Suprapubic skin (tissue), 3 donors: ENCODE results near the gene BCAP31.

ENCODE experiments used
- POLR2A ChIP-seq, 2 donors: fragments of 450-650 bp; IDR thresholded peaks; one replicate each; pipeline ENCODE4 v1.6.1; 2017; ENCODE audit warnings: antibody characterized with exemption in 2 of 2, mild to moderate bottlenecking in 2 of 2, moderate library complexity in 2 of 2
- TF ChIP-seq, protein P1 (sequence below), 2 donors: fragments of 200-600 bp in 1 of 2; fragments of 450-650 bp in 1 of 2; sonication (generic) in 1 of 2; IDR thresholded peaks; one replicate each; pipeline ENCODE4 v1.5.1; 2016 to 2019; ENCODE audit warnings: antibody characterized with exemption in 2 of 2, mild to moderate bottlenecking in 1 of 2, moderate library complexity in 1 of 2

DNA sequence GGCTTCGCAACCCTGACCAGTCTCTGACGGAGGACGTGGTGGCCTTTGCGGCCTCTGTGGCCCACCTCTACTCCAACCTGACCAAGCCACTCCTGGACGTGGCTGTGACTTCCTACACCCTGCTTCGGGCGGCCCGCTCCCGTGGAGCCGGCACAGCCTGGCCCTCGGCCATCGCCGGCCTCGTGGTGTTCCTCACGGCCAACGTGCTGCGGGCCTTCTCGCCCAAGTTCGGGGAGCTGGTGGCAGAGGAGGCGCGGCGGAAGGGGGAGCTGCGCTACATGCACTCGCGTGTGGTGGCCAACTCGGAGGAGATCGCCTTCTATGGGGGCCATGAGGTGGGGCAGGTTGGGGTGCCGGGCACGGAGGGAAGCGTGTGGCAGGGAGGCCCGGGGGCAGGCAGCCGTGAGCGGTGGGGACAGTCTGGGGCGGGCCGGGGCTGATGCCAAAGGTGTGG, 1.7 kb upstream of the BCAP31 start:
- TF ChIP-seq, protein P1, sequence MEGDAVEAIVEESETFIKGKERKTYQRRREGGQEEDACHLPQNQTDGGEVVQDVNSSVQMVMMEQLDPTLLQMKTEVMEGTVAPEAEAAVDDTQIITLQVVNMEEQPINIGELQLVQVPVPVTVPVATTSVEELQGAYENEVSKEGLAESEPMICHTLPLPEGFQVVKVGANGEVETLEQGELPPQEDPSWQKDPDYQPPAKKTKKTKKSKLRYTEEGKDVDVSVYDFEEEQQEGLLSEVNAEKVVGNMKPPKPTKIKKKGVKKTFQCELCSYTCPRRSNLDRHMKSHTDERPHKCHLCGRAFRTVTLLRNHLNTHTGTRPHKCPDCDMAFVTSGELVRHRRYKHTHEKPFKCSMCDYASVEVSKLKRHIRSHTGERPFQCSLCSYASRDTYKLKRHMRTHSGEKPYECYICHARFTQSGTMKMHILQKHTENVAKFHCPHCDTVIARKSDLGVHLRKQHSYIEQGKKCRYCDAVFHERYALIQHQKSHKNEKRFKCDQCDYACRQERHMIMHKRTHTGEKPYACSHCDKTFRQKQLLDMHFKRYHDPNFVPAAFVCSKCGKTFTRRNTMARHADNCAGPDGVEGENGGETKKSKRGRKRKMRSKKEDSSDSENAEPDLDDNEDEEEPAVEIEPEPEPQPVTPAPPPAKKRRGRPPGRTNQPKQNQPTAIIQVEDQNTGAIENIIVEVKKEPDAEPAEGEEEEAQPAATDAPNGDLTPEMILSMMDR (IDR thresholded peaks at IDR 0.05): no peak
- no peak for TF ChIP-seq POLR2A (IDR thresholded peaks at IDR 0.05)
